NCI-H2171 treated with DMSO at 0.1 percent for 48 hours (cell line): Measurements from ENCODE around the gene MPG.

Experiments used
- DNase-seq: peaks from one replicate; lab custom pipeline; 2025; lab: John Stamatoyannopoulos, UW

Gene MPG

DNA sequence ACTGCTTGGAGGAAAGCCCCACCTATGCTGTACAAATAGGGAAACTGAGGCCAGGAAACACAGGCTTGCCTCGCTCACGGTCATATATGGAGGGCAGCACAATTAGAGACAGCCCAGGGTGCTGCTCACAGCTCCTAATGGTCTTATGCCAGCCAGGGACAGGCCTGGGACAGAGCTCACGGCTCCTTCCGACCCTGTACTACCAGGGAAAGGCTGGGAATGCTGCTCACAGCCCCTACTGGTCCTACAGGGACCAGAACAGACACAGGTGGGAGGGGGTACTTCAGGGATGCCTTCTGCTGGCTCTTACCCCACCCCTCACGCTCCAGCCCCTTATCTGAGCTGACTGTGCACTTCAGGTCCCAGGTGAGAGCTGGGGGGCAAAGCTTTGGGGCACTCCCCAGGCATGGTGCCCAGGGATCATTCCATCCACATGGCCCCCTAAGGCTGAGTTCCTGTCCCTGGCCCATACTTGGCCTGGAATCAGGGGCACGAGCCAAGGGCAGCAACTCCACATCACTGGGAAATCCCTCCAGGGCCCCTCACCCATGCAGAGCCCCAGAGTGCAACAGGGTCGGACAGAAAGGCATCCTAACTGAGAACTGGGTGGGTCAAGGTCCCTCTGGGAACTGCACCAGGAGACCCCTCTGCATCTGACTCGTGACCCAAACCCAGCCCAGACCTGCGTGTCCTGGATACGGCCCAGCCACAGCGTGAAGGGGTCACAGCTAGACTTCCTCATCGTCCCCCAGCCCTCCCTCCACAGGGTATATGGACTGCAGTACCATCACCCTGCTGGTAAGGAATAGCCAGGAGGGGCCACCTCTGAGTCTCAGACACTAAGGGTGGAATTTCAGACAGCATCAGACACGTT lies 11.5 kb upstream of the MPG start:
- no peak for DNase-seq

DNA sequence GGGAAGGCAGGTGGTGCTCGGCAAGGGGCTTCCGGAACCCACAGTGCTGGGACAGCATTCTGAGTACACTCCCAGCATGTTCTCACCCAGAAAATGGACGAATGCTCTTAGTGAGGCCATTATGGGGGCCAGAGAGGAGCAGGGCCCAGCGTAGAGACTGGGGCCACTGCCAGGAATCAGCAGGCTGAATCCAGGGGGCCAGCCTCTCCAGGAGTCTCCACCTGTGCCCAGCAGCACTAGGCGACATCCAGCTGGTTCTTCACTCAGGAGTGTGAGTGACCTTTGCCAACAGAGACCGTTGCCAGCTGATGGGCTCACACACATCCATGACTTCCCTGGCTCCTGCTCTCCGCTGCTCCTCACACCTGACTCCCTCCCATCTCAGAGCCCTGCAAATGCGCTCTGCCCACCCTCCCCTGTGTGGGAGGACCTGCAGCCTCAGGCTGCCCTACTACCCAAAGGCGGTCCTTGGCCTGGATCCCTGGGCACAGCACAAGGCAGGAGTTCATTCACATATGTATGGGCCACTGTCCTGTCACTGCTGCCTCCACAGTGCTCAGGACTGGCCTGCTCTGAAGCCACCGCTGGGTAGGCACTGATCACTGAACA lies 10.7 kb upstream of the MPG start:
- DNase-seq, result no peak

DNA sequence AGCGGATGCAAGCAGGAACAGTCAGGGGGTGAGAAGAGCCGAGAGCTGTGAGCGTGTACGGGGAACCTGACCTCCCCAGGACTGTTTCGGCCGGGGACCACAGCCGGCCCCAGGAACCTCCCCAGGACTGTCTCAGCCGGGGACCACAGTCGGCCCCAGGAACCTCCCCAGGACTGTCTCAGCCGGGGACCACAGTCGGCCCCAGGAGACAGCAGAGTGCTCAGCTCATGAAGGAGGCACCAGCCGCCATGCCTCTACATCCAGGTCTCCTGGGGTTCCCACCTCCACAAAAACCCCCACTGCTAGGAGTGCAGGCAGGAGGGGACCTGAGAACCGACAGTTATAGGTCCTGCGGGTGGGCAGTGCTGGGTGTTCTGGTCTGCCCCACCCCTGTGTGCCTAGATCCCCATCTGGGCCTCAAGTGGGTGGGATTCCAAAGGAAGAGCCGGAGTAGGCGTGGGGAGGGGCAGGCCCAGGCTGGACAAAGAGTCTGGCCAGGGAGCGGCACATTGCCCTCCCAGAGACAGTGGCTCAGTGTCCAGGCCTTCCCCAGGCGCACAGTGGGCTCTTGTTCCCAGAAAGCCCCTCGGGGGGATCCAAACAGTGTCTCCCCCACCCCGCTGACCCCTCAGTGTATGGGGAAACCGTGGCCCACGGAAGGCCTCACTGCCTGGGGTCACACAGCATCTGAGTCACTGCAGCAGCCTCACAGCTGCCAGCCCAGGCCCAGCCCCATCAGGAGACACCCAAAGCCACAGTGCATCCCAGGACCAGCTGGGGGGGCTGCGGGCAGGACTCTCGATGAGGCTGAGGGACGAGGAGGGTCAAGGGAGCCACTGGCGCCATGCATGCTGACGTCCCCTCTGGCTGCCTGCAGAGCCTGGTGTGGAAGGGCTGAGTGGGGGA lies 9.9 kb upstream of the MPG start:
- DNase-seq, result no peak

DNA sequence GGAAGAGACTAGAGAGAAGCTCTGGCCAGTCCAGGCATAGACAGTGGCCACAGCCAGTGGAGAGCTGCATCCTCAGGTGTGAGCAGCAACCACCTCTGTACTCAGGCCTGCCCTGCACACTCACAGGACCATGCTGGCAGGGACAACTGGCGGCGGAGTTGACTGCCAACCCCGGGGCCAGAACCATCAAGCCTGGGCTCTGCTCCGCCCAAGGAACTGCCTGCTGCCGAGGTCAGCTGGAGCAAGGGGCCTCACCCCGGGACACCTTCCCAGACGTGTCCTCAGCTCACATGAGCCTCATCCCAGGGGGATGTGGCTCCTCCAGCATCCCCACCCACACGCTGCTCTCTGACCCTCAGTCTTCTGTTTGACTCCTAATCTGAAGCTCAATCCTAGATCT lies 8.8 kb upstream of the MPG start:
- no peak for DNase-seq

DNA sequence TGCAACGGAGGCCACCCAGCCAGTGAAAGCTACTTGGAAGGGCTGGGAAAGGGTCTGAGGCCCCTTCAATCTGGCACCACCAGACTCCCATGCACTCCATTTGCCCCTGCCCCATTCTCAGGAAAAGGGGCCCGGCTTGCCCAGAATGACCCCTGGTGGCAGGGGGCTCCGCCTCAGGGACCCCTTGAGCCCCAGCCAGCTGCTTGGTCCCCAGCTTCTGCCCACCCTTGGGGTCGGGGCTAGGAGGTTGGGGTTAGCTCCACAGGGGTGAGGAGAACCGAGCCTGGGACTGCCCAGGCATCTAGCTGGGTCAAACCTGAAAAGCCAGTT lies 6.8 kb upstream of the MPG start:
- DNase-seq, result no peak

DNA sequence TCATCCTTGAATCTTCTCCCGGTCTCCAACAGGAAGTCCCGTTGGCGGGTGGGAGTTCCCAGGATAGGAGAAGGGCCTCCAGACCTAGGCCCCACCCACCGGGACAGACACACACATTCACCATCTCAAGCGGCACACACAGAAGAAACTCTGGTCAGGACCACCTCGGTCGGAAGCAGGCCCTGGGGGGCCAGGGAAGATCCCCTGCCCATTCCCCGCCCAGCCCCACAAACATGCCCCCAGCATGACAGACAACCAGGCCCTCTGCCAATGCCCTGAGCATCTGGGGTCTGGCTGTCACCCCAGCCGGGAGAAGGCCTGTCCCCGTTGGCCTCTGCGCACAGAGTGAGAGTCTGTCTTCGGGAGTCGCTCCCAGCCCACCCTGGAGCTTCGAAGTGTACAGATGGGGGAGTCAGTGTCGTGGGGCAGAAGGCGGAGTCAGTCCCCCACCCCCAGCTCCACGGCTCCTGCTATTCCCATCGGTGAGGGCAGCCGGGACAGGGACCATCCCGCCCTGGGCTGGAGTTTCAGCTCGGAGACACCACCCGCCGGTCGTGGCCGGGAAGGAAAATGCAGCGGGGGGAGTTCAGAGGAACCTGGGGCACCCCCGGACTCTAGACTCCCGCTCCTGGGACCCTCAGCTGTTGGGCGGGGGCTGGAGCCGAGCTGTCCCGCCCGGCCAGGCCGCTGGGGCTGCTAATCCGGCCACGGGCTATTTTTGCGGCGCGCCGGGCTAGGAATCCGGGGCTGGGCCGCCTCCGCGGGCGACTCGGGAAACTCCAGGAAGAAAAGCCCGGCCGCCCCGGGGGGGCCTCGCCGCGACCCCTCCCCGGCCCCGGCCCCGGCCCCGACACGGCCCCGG lies 6.3 kb upstream of the MPG start:
- DNase-seq, result no peak

DNA sequence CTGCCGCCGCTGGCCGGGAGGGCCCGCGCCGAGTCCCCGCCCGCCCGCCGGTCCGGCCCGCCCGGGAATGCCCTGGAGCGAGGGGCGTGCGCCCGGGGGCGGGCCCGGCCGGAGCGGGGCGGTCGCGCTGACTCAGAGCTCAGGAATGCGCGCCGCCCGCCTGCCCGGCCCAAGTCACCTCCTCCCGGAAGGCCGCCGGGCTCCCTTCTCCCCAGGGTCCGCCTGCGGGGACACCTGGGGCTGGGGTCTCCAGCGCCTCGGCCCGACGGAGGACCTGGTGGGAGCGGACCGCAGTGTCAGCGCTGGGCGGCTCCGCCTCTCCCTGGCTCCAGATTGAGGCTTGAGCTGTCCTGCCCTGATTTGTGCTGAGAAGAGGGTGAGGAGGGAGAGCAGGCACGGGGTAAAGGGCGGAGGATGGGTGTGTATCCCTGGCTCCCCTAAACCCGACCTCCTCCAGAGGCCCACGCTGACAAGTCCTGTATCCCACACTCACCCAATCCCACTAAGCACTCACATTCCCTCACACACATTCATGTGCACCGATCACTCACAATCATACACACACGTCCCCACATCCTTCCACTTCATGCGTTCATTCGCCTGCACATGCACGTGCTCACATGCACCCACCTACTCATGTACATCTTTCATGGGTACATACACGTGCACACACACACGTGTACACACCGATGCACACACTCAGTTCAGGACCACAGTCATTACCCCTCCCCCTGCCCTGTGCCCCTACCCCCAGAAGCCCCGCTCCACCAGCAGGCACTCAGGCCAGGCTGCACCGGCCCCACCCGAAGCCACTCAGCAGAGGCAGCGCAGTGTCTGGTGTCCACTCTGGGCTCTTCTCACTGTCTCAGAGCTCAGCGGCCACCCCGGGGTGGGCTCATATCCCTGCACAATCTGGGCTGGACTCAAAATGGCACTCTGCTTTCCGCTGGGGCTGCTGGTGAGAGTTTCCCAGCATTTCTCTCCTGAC lies 5.2 kb upstream of the MPG start, which contains the start of gene RHBDF1:
Gene RHBDF1, minus strand, starts transcription at position 71 of the 988 bp plus-strand sequence. CDS start 7,616 bp downstream, outside the sequence.
- DNase-seq, result no peak

DNA sequence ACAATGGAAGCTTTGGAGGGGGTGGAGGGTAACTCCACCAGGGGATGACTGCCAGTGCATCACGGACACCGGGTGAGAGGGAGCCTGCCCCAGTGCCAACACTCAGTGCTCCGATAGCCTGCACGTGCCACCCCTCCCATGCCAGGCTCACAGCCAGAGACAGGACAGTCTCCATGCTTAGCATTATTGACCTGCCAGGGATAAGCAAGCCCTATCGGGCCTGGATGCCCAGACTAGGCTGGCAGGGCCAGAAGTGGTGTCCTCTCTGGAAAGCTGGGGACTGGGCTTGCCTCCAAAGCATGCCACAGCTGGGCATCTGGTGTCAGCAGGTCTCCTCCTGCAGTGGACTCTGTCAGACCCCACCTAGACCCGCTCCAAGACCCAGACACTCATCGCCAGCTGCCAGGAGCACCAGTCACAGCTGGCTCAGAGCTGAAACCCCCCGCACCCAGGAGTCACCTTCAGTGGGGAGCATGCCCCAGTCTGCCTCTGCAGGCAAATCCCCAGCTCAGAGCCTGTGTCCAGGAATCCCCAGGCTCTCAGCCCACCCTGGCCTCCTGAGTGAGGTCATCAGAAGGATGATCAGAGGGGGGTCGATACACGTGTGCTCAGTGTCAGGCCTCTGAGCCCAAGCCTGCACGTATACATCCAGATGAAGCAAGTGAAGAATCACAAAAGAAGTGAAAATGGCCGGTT lies 3.8 kb upstream of the MPG start:
- DNase-seq, result no peak

DNA sequence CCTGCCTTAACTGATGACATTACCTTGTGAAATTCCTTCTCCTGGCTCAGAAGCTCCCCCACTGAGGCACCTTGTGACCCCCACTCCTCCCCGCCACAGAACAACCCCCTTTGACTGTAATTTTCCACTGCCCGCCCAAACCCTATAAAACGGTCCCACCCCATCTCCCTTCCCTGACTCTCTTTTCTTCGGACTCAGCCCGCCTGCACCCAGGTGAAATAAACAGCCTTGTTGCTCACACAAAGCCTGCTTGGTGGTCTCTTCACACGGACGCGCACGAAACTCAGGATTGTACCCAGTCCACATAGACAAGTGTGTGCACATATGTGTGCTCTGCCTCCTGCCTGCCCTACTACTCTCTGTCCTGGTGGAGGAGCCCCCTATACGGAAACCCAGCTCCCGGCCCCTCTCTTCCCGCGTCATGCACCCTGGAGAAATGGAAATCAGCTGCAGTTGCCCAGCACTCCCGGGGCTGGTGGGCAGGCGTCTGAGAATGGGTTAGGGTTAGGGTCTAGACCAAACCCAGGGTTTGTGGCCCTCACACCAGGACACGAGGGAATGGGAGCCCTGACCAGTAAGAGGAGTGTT lies 3.2 kb upstream of the MPG start:
- no peak for DNase-seq

DNA sequence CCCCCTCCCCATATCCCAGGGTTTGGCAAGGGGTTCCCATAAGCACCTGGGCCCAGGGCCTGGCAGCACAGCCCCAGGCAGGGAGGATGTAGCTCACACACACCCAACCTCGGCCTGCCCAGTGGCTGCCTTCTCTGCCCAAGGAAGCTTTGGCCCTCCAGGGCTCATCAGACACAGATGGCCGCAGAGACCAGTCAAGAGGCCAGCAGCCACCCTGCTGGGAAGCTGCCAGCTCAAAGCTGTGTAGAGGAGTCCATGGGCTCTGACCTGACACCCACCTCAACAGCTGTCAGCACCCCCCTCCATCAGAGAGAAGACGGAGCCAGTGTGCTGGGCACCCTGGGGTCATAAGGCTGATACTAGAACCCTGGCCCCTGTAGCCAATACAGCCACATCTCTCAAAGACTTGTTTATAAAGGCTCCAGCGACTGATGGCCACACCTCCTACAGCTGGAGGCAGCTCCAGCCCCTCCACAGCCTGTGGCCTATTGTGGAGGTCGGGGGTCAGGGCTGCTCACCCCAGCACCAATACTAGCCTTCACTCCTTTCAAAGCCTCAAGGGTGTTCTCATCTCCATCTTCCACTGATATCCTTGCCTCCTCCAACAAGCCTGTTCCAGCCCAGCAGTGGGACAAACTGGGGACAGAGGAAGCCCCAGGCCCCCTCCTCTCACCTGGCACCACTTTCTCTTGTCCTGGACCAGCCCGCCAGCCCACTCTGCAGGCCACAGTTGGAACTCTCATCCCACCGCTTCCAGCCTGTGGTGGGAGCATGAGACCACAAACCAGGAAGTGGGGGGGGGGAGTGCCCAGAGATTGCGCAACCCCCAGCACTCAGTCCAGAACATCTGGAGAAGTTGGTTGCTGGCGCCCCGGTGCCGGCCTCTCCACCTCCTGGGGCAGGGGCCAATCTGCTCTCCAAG lies 2.2 kb upstream of the MPG start:
- no peak for DNase-seq

DNA sequence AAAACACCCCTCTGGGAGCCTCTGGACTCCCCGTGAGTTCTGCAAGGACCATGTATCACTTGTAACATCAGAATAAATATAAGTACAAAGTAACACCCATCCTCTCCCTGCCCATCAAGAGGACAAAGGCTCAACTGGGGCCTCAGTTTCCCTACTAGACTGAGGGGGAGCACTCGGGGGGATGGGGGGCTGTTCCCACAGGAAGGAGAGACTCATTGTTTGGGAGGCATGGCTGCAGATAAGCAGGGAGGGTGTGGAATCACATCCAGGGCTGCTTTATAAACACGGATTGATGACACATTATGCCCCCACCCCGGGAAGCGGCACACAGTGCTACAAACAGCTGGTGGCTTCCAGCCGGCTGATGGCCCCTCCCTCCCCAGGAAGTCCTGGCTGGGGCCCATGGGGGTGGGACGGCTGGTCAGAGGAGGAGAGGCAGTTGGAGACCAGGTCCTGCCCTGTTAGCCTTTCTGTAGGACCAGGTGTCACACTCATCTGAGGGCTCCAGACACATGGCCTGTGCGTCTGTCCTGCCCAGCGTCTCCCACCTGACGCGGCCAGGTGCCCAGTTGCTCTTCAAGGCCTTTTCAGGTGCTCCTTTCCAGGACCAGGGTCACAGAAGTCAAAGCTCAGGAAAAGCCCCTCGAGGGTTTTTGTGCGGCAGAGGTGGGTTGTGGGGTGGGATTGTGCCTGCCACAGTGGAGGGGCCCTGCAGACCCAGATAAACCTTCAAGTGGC lies 1.3 kb upstream of the MPG start:
- DNase-seq, result no peak

DNA sequence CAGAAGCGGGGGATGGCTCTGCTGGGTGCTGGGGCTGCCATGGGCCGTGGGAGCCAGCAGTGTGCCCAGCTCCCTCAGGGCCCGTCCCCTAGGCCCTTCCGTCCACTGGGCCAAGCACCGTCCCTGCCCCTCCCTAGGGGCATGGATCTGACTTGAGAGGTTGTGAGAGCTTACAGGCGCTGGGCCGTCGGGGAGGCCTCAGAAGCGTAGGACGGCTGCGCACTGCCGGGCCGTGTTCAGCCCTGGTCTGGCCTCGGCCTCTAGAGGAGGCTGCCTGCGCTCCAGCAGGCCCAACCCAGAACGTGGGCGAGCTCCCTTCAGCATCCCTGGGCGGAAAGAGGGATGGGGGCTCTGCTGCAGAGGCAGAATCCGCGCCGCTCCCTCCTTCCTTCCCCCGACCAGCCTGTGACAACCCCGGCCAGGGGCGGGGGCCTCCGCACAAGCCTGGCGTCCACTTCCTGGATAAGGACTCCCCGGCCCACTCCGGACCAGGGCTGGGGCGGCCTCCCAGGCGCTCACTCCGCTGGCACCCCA lies 685 bp upstream of the MPG start:
- DNase-seq, result no peak

DNA sequence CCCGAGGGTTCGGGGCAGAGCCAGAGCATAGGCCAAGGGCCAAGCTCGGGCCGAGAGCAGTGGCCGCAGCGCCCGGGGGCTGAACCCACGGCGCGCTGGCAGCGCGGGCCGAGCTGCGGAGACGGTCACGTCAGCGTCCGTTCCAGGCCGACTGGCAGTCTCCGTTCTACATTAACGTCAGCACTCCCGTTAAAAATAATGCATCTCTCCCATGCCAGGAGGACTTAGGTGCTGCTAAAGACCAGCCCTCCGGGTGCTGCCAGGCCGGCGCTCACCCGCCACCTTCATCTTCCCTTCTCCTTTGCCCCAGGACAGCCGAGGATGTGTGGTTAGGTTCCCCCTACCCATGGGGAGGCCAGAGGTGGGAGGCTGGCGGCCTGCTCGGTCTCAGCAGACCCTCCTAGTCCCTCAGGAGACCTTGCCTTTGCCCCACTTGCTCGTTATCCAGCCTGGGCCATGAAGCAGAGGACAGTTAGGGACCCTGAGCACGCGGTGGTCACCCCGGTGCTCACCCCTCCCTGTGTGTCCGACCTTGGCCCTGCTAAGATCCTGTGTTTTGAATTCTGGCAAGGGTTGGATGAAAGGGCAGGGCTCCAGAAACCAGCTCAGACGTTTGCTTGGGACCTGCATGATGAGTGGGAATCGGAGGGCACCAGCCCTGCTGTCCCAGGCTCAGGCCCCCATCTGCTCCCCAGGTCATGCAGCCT lies 572 bp downstream of the MPG start:
- DNase-seq, result peak; percentile 7

DNA sequence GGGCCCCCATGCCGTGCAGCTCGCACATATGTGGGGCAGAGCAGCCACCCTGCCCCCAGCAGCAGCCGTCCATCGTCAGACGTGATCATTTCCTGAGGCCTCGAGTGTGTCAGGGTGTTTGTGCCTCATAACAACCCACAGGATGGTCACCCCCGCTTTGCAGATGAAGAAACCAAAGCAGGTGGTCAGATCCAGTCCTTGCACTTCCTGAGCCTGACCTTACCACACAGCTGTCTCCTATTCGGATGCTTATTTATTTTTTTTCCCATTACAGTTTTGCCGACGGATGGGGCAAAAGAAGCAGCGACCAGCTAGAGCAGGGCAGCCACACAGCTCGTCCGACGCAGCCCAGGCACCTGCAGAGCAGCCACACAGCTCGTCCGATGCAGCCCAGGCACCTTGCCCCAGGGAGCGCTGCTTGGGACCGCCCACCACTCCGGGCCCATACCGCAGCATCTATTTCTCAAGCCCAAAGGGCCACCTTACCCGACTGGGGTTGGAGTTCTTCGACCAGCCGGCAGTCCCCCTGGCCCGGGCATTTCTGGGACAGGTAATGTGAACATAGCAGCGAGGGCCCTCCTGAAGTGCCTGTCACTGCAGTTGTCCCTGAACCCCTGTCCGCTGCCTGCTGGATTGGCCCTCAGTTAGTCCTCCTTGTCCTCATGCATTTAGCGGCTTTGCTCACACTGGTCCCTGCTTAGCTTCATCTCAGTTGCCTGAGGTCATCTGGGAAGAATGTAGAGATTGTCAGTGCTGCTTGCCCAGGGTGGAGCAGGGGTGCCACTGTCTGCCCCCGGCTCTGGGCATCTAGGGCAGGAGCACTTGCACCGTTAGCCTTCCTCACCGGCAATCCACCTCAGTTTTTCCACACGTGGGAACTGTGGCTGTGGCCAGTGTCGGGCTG lies 1.4 kb downstream of the MPG start:
- no peak for DNase-seq

DNA sequence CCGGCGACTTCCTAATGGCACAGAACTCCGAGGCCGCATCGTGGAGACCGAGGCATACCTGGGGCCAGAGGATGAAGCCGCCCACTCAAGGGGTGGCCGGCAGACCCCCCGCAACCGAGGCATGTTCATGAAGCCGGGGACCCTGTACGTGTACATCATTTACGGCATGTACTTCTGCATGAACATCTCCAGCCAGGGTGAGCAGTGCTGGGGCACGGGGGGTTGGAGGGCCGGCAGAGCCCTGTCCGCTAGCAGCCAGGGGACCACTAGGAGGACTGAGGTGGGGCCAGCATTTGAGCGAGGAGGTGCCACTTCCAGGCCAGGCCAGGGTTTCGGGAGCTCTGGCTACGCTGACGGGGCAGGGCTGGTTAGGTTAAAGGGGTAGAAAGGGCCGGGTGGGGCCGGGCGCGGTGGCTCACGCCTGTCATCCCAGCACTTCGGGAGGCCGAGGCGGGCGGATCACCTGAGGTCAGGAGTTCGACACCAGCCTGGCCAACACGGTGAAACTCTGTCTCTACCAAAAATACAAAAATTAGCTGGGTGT lies 5.1 kb downstream of the MPG start:
- DNase-seq, result no peak
